ENCODE measurements around the gene SIPA1. TPM values are rescaled to one million over a fixed set of nuclear protein-coding genes. Genes with fewer than 3 reads are reported as not detected.

SIPA1 gene
- total RNA-seq, 8 experiments from 2014 or later = 4.8 to 16.1 (median 8.0) TPM

Other genes starting within 250 kb of the SIPA1 start
- gene NEAT1, start 215.3 kb upstream of the SIPA1 start, total RNA-seq = 1,000 to 10,000 TPM in 2 of 8 experiments, 100 to 1,000 TPM in 1, 10 to 100 TPM in 5; 10.9 to 1,983 (median 59.7) TPM
- over 10,000 TPM in 4 of 8 experiments, 1,000 to 10,000 TPM in 4; 4,364 to 49,781 (median 11,043) TPM for gene MALAT1, start 139.1 kb upstream of the SIPA1 start, total RNA-seq
- gene SCYL1, start 113.0 kb upstream of the SIPA1 start, total RNA-seq = 100 to 1,000 TPM in 1 of 8 experiments, 10 to 100 TPM in 7; 39.2 to 119 (median 57.7) TPM
- 10 to 100 TPM in 4 of 8 experiments, 1 to 10 TPM in 4; 1.5 to 69.9 (median 25.5) TPM for gene LTBP3, start 79.7 kb upstream of the SIPA1 start, total RNA-seq
- 10 to 100 TPM; 37.4 to 74.2 (median 55.0) TPM for gene ZNRD2, start 67.6 kb upstream of the SIPA1 start, total RNA-seq
- gene FAM89B, start 65.6 kb upstream of the SIPA1 start, total RNA-seq = 10 to 100 TPM; 18.6 to 63.4 (median 28.8) TPM
- 10 to 100 TPM in 3 of 8 experiments, 1 to 10 TPM in 5; 1.5 to 44.6 (median 5.5) TPM for gene EHBP1L1, start 62.0 kb upstream of the SIPA1 start, total RNA-seq
- gene KCNK7, start 42.3 kb upstream of the SIPA1 start, total RNA-seq = 1 to 10 TPM in 2 of 8 experiments, under 1 TPM in 5, not detected in 1; 0.18 to 1.9 (median 0.38) TPM
- 10 to 100 TPM in 7 of 8 experiments, 1 to 10 TPM in 1; 7.3 to 33.0 (median 15.9) TPM for gene MAP3K11, start 23.9 kb upstream of the SIPA1 start, total RNA-seq
- gene PCNX3, start 22.3 kb upstream of the SIPA1 start, total RNA-seq = 10 to 100 TPM; 12.0 to 52.7 (median 19.5) TPM
- 10 to 100 TPM; 16.7 to 56.1 (median 32.2) TPM for gene RELA, start 24.8 kb downstream of the SIPA1 start, total RNA-seq
- 10 to 100 TPM; 33.4 to 66.8 (median 48.6) TPM for gene KAT5, start 74.2 kb downstream of the SIPA1 start, total RNA-seq
- gene RNASEH2C, start 82.7 kb downstream of the SIPA1 start, total RNA-seq = 10 to 100 TPM; 12.7 to 80.0 (median 25.4) TPM
- gene AP5B1, start 142.9 kb downstream of the SIPA1 start, total RNA-seq = 10 to 100 TPM in 1 of 8 experiments, 1 to 10 TPM in 7; 2.7 to 12.9 (median 4.8) TPM
- under 1 TPM in 5 of 8 experiments, not detected in 3; 0.05 to 0.85 (median 0.21) TPM for gene OVOL1, start 149.0 kb downstream of the SIPA1 start, total RNA-seq
- 1 to 10 TPM; 1.5 to 6.7 (median 4.2) TPM for gene SNX32, start 195.9 kb downstream of the SIPA1 start, total RNA-seq
- 1,000 to 10,000 TPM in 1 of 8 experiments, 100 to 1,000 TPM in 7; 482 to 1,056 (median 733) TPM for gene CFL1, start 220.1 kb downstream of the SIPA1 start, total RNA-seq
- gene MUS81, start 222.3 kb downstream of the SIPA1 start, total RNA-seq = 10 to 100 TPM; 27.4 to 47.3 (median 42.1) TPM
- gene EFEMP2, start 234.7 kb downstream of the SIPA1 start, total RNA-seq = 100 to 1,000 TPM in 1 of 8 experiments, 10 to 100 TPM in 3, 1 to 10 TPM in 4; 6.9 to 100 (median 10.4) TPM
- gene CTSW, start 241.7 kb downstream of the SIPA1 start, total RNA-seq = 1 to 10 TPM in 1 of 8 experiments, under 1 TPM in 5, not detected in 2; 0.21 to 1.7 (median 0.56) TPM

Measured in motor neuron (in vitro differentiated cells).